HepG2 (cell line): ENCODE results near the gene RITA1. TPM values are rescaled to one million over a fixed set of nuclear protein-coding genes. Genes with fewer than 3 reads are reported as not detected.

Experiments
- ADNP ChIP-seq: sonication (generic); formaldehyde crosslinking; IDR thresholded peaks from 2 replicates; pipeline ENCODE4 v1.4.0; 2020; ENCODE audit warnings: missing genetic modification reagents
- CBX5 ChIP-seq: sonication (generic); formaldehyde crosslinking; IDR thresholded peaks from 2 replicates; pipeline ENCODE4 v1.4.0; 2020; ENCODE audit warnings: missing genetic modification reagents, borderline replicate concordance
- DBP ChIP-seq: sonication (generic); formaldehyde crosslinking; IDR thresholded peaks from 2 replicates; pipeline ENCODE4 v1.4.0; 2020; ENCODE audit warnings: missing genetic modification reagents; ENCODE audit errors: not compliant biosample characterization
- DMAP1 ChIP-seq: IDR thresholded peaks from 2 replicates; pipeline ENCODE4 v1.6.1; 2016
- DNMT3B ChIP-seq: conservative IDR thresholded peaks from 2 replicates; pipeline ENCODE4 v1.6.1; 2016; ENCODE audit warnings: missing biosample characterization, control low read depth
- E2F5 ChIP-seq: sonication (generic); formaldehyde crosslinking; conservative IDR thresholded peaks from 2 replicates; pipeline ENCODE4 v1.4.0; 2020; ENCODE audit warnings: missing genetic modification reagents
- FOXO4 ChIP-seq: sonication (generic); formaldehyde crosslinking; conservative IDR thresholded peaks from 2 replicates; pipeline ENCODE4 v1.8.1; 2023; ENCODE audit warnings: missing genetic modification reagents
- KAT2B ChIP-seq: fragments of 150-350 bp; IDR thresholded peaks from 2 replicates; pipeline ENCODE4 v1.6.1; 2014; ENCODE audit warnings: low read depth, low read length, borderline replicate concordance
- KDM4B ChIP-seq: sonication (generic); formaldehyde crosslinking; IDR thresholded peaks from 2 replicates; pipeline ENCODE4 v1.4.0; 2020; ENCODE audit warnings: missing genetic modification reagents
- NKX3-1 ChIP-seq: sonication (generic); formaldehyde crosslinking; IDR thresholded peaks from 2 replicates; pipeline ENCODE4 v1.5.0; 2020; ENCODE audit warnings: missing genetic modification reagents
- SSRP1 ChIP-seq: IDR thresholded peaks from 2 replicates; pipeline ENCODE4 v1.6.1; 2016; ENCODE audit warnings: control low read depth
- TBP ChIP-seq: sonication (generic); formaldehyde crosslinking; IDR thresholded peaks from 2 replicates; pipeline ENCODE4 v1.5.0; 2020; ENCODE audit warnings: missing genetic modification reagents
- TRIM24 ChIP-seq: sonication (generic); formaldehyde crosslinking; IDR thresholded peaks from 2 replicates; pipeline ENCODE4 v1.8.0; 2022; ENCODE audit warnings: mild to moderate bottlenecking, missing genetic modification reagents
- ZBTB1 ChIP-seq: sonication (generic); formaldehyde crosslinking; IDR thresholded peaks from 2 replicates; pipeline ENCODE4 v1.4.0; 2020; ENCODE audit warnings: missing genetic modification reagents, borderline replicate concordance
- ZBTB42 ChIP-seq: sonication (generic); formaldehyde crosslinking; IDR thresholded peaks from 2 replicates; pipeline ENCODE4 v1.5.0; 2020; ENCODE audit warnings: mild to moderate bottlenecking, missing genetic modification reagents
- ZC3H13 ChIP-seq: sonication (generic); formaldehyde crosslinking; IDR thresholded peaks from 2 replicates; pipeline ENCODE4 v1.8.1; 2023; ENCODE audit warnings: mild to moderate bottlenecking, missing genetic modification reagents, moderate library complexity
- ZNF484 ChIP-seq: sonication (generic); formaldehyde crosslinking; IDR thresholded peaks from 2 replicates; pipeline ENCODE4 v1.5.1; 2020; ENCODE audit warnings: mild to moderate bottlenecking, low read depth, missing genetic modification reagents, borderline replicate concordance
- ZNF513 ChIP-seq: sonication (generic); formaldehyde crosslinking; conservative IDR thresholded peaks from 2 replicates; pipeline ENCODE4 v1.5.0; 2020; ENCODE audit warnings: missing genetic modification reagents
- ZNF562 ChIP-seq: sonication (generic); formaldehyde crosslinking; IDR thresholded peaks from 2 replicates; pipeline ENCODE4 v1.8.0; 2022; ENCODE audit warnings: missing genetic modification reagents, borderline replicate concordance
- ZNF619 ChIP-seq: sonication (generic); formaldehyde crosslinking; IDR thresholded peaks from 2 replicates; pipeline ENCODE4 v1.4.0; 2020; ENCODE audit warnings: mild to moderate bottlenecking, missing genetic modification reagents
- ZNF747 ChIP-seq: sonication (generic); formaldehyde crosslinking; IDR thresholded peaks from 2 replicates; pipeline ENCODE4 v1.8.1; 2023; ENCODE audit warnings: missing genetic modification reagents, mild to moderate bottlenecking, borderline replicate concordance
- polyA plus RNA-seq, 8 experiments: library from polyadenylated mRNA; depleted of rRNA in 3 of 8; stranded (reverse) in 7 of 8; unstranded in 1 of 8; fragments of >200 nt; fragmentation: Illumina TruSeq in 4 of 8; extraction: Trizol in 4 of 8; gene quantifications; 2 replicates each; pipeline versions ENCODE4 v1.2.1 to v1.2.3, GENCODE V29; 2011 to 2016; ENCODE audit warnings: low read depth in 4 of 8, missing spikeins in 1 of 8, mixed read lengths in 1 of 8; ENCODE audit not compliant: insufficient read depth in 1 of 8
- total RNA-seq, 5 experiments: library from RNA; depleted of rRNA; stranded (reverse); fragments of >200 nt; fragmentation: Illumina TruSeq; extraction: Trizol; gene quantifications; 2 replicates each; pipeline ENCODE4 v1.2.3, GENCODE V29; 2016; ENCODE audit warnings: low read depth in 1 of 5
- TF ChIP-seq, protein P1 (sequence below): sonication (generic); formaldehyde crosslinking; IDR thresholded peaks from 2 replicates; pipeline ENCODE4 v1.5.0; 2020; ENCODE audit warnings: mild to moderate bottlenecking, missing genetic modification reagents

The RITA1 gene
- total and polyA plus RNA-seq, 2 of the 13 experiments (the other 11 are each of a cell fraction or from before 2014, with no cell fraction given): 12.4 to 28.9 TPM

DNA sequence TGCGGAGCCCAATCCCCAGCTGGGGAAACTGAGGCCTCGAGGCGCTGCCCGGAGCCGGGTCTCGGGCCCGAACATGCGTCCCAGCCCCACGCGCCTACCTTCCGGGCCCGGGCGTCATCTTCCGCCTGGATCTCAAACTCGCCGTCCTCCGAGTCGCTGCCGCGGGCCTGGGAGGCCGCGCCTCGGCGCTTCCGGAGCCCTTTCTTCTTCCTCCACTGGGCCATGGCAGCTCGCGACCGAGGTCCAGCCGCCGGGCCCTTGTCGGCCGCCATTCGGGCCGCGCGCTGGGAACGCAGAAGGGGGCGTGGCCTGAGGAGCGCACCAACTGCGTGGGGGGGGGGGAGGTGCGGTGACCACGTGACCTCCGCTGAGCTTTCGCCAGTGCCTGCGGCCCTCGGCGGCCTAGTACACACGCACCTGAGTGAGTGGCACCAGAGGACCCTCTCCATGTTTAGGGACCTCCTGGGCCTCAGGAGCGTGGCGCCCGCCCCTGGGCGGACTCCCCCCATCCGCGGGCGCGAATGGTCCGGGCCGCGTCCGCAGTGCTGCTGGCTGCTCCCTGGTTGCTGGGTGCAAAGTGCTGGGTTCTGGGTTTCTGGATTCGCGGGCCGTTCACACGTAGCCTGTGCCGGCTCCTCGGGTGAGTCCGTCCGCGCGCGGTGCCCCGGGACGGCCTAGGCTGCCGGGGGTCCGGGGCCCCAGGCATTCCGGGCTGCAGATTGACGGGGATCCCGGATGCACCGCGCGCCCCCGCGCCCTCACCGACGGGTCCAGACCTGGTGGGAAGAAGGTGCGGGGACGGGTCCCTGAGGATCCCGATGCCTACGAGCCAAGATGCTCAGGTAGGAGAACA, at the start of gene RITA1, which contains the start of gene DDX54 (continued):
- TF ChIP-seq FOXO4 (CRISPR knock-in tag): no peak
- TF ChIP-seq KDM4B (CRISPR knock-in tag): no peak
- no peak for TF ChIP-seq TRIM24 (CRISPR knock-in tag)
- TF ChIP-seq, protein P1, sequence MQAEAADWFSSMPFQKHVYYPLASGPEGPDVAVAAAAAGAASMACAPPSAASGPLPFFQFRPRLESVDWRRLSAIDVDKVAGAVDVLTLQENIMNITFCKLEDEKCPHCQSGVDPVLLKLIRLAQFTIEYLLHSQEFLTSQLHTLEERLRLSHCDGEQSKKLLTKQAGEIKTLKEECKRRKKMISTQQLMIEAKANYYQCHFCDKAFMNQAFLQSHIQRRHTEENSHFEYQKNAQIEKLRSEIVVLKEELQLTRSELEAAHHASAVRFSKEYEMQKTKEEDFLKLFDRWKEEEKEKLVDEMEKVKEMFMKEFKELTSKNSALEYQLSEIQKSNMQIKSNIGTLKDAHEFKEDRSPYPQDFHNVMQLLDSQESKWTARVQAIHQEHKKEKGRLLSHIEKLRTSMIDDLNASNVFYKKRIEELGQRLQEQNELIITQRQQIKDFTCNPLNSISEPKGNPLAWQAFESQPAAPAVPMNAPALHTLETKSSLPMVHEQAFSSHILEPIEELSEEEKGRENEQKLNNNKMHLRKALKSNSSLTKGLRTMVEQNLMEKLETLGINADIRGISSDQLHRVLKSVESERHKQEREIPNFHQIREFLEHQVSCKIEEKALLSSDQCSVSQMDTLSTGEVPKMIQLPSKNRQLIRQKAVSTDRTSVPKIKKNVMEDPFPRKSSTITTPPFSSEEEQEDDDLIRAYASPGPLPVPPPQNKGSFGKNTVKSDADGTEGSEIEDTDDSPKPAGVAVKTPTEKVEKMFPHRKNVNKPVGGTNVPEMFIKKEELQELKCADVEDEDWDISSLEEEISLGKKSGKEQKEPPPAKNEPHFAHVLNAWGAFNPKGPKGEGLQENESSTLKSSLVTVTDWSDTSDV: peak; percentile 82
- TF ChIP-seq ZNF619 (CRISPR knock-in tag): no peak
- no peak for TF ChIP-seq ZBTB1 (CRISPR knock-in tag)
- TF ChIP-seq KAT2B: no peak
- TF ChIP-seq SSRP1: no peak
- TF ChIP-seq DNMT3B (CRISPR knock-in tag): no peak; the same call in none of the 2 replicates
- peak; percentile 79 for TF ChIP-seq ZC3H13
- no peak for TF ChIP-seq TBP (CRISPR knock-in tag)
- no peak for TF ChIP-seq ZNF562
- TF ChIP-seq E2F5: no peak
- TF ChIP-seq ZNF484 (CRISPR knock-in tag): peak; percentile 83; the same call in 1 of the 2 replicates
- TF ChIP-seq ADNP (CRISPR knock-in tag): no peak; the same call in 1 of the 2 replicates
- TF ChIP-seq ZNF513: no peak
- TF ChIP-seq ZNF747: no peak
- TF ChIP-seq DMAP1 (CRISPR knock-in tag): peak; percentile 93
- no peak; the same call in 1 of the 2 replicates for TF ChIP-seq CBX5
- TF ChIP-seq DBP: no peak
- TF ChIP-seq NKX3-1: peak; percentile 18; the same call in 1 of the 2 replicates
- TF ChIP-seq ZBTB42 (CRISPR knock-in tag): peak; percentile 80; the same call in 1 of the 2 replicates
